Dermis microvascular lymphatic vessel endothelial cell (primary cell): ENCODE data around the gene NELL1. TPM values are rescaled to one million over a fixed set of nuclear protein-coding genes. Genes with fewer than 3 reads are reported as not detected.
"Not testable (repeated sequence)": the region's sequence is repeated elsewhere in the genome, so short reads cannot be mapped to it uniquely, and the experiment has no call there.

Experiments
- DNase-seq, 2 donors: peaks; one replicate each; pipeline versions ENCODE4 v3.0.0 to v3.0.0-alpha.2; 2010; ENCODE audit warnings: low read depth in 2 of 2
- total RNA-seq: library from RNA; depleted of rRNA; stranded (reverse); fragments of >200 nt; gene quantifications from 2 replicates; pipeline ENCODE4 v1.2.1, GENCODE V29; 2014

NELL1 gene
- total RNA-seq, 1 donor from 2014 or later = not detected

DNA sequence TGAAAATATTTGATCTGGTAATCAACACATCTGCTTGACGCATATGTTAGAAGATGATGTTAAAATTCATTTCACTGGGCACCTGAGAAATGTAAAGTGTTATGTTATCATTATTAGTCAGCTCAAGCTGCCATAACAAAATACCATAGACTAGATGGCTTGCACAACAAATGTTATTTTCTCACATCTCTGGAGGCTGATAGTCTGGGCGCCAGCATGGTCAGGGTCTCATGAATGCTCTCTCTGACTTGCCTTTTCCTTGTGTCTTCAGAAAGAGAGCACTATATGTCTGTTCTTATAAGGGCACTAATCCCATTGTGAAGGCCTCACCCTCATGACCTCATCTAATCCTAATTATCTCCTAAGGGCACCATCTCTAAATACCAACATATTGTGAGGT lies 435.3 kb downstream of the NELL1 start:
- no peak for DNase-seq

GRCh38 chr11:21105196-21105917 lies 436.0 kb downstream of the NELL1 start:
- no peak for DNase-seq

DNA sequence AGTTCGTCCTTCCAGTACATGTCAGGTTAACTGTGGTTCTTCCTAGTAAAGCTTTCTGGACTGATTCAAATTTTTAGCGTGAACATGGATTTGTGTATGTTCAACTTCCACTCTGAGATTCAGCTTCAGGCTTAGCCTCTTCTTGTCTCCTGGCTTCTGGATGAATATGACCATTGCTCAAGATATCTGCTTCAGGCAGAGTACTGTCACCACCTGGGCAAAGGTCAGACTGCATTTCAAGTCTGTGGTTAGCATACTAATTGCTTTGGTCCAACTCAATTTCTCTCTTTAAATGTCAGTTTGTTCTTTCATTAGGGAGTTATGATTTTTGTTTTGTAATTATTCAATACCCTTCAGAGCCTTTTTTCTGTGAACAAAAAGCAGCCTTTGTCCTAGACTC lies 440.0 kb downstream of the NELL1 start:
- DNase-seq = no peak

DNA sequence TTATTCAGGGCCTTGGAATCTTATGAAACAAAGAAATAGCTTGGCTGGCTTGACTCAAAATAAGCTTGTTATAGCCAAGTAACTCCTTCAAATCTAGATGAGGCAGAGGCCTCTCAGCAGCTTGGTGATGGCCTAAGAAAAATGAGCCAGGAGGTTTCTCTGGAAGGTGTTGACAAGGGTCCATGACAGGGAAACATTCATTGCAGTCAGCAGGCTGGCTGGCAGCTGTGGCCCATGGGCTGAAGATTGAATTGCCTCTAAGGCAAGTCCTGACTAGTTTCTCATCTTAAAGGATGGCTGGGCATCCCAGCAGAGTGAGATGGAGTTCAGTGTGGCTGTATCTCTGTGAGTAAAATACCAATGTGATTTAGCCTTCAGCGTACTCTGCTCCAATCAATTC lies 441.0 kb downstream of the NELL1 start:
- DNase-seq = no peak

- DNase-seq = no peak
Measured at GRCh38 chr11:21113876-21114275, 444.5 kb downstream of the NELL1 start.

DNA sequence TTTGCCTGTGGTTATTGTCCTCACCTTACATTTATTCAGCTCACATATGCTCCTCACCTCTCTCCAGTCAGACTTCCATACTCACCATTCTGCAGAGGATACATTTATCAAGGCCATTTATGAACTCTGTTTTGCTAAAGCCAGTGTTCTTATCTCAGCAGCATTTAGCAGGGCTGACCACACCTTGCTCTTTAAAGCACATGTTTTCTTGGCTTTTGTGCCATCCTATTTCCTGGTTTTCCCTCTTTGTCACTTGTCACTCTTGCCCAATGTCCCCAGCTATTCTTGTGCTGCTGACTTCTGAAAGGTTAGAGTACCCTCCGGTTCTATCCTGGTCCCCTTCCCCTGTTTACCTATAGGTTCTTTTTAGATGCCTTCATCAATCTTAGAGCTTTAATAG lies 446.6 kb downstream of the NELL1 start:
- DNase-seq = no peak

DNA sequence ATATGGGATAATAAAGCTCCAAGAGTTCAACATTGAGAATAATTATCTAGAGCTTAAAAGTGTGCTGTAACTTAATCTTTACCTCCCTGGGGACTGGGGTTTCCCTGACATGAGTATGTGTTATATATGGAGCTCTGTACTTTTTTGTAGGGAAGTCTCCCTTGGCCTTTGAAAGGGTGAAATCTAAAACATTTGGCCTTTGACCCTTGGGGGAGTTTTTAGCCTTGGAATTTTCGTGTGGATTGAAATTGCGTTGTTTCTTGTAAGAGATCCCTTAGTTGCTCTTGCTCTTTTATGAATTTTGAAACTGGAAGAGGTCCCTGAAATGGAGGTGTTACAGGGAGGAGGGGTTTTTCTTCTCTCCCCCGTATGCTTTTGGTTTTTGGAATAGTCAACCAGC lies 450.0 kb downstream of the NELL1 start:
- no peak for DNase-seq

DNA sequence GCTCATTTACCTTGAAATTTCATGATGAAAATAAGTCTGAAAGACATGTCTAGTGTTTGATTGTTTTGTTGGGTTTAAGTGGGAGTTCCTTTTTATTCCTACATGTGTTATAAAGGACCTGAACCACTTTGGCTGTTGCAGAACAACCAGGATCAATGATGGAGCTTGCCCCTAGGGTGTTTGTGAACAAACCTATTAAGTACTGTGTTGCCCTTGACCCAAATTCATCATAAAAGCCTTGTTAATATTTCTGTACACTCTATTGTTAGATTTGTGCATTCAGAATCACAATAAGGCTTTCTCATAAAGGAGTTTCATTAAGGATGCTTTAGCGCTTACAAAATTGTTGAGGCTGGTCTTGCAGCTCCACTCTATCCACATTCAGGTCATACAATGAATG lies 452.6 kb downstream of the NELL1 start:
- DNase-seq = no peak

GRCh38 chr11:21122523-21122922 lies 453.1 kb downstream of the NELL1 start:
- no peak for DNase-seq

- no peak for DNase-seq
Measured at GRCh38 chr11:21132146-21132720, 462.8 kb downstream of the NELL1 start.

- no peak for DNase-seq
Measured at GRCh38 chr11:21133244-21133643, 463.9 kb downstream of the NELL1 start.

DNA sequence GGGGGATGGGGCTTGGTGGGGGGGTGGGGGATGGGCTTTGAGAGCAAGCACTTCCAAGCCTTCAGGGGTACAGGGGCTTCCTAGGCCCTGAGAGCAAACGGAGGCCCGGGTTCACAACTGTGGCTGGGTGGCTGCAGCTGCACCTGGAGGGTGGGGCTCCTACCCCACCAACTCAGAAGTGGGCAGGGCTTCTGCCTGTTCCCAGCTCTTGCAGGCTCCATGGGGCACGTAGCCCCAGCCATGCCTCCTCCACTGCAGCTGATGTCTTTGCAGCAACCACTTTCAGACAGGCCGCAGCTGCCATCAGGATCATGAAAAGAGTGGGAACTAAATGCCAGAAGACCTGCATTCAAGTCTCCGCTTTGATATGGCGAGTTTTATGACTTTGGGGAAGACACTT lies 464.3 kb downstream of the NELL1 start:
- DNase-seq = no peak

DNA sequence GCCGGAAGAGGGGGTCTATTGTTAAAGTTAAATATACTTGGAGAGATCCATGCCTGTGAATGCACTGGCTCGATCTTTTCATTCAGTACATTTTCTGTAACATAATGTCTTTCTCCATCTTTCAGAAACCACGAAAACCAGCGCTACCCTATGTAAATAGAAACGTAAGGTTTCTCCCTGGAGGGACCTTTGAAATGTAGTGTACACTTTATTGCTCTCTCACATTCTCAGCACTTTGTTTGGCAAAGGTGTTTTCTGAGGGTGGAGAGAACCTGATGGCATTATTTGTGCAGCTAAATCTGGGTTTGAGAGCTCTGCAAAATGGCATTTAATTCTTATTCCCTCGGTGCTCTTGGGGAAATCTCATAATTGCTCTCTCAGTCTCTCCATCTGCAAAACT lies 468.4 kb downstream of the NELL1 start:
- no peak for DNase-seq

DNA sequence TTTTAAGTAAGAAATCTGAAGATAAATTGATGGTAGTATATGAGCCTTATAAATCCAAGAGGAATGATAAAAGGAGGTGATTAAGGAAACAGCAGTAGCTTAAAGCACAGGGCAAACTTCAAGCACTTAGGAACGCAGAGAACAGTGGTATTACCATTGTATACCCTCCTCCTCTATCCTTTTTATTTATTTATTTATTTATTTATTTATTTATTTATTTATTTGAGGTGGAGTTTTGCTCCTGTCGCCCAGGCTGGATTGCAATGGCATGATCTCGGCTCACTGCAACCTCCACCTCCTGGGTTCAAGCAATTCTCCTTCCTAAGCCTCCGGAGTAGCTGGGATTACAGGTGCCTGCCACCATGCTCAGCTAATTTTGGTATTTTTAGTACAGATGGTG lies 472.2 kb downstream of the NELL1 start:
- not testable (repeated sequence) for DNase-seq

GRCh38 chr11:21142007-21142406 lies 472.6 kb downstream of the NELL1 start:
- no peak for DNase-seq

DNA sequence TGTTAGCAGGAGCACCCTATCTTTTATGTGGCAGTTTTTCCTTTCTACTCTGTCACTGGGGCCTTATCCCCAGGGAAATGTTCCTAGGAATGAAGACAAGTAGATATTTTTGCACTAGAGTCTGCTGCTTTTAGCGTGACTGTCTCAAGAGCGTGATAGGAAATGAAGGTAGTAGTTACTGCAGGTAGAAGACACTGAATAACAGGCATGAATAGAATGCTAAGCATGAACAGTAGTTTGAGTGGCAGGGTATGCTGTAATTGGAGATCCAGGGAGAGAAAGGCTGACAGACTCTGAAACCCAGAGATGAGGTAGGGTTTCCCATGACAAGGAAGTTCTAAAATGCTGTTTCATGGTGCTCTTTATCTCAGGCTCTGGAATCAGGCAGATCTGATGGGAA lies 475.1 kb downstream of the NELL1 start:
- no peak for DNase-seq

DNA sequence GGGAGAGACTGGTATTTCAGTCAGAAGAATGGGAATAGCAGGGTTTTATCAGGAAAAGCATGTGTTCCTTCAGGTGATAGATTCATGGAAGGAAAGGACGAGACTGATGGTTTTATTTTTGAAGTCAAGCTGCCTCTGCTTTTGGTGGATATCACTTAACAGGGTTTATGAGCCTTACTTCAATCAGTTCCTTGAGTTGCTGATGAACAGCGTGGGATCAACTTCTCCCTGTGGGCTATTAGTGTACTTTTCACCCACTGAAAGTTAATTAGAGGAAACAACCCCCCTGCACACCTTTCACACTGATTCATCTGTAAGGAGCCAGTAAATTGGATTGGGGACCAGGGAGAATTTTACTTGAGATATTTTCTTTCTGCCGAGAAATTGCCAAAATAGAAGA lies 479.0 kb downstream of the NELL1 start:
- no peak for DNase-seq

- DNase-seq = no peak
Measured at GRCh38 chr11:21160140-21160539, 490.8 kb downstream of the NELL1 start.

- no peak for DNase-seq
Measured at GRCh38 chr11:21169639-21170038, 500.3 kb downstream of the NELL1 start.

DNA sequence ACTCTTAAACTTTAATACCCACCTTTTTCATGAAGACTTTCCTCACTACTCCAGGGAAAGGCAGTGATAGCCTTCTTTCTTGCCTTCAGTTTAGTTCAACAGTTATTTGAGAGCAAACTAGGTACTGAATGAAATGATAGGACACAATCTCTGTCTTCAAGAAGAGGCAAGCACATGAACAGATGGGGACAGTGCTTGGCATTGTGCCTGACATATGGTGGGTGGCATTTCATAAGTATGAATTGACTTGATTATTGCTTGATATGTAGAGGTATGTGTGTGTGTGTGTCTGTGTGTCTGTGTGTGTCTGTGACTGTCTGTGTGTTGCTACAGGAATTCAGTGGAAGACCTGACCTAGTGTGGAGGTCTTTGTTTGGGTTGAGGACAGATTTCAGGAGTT lies 504.1 kb downstream of the NELL1 start:
- DNase-seq = no peak

- DNase-seq = no peak
Measured at GRCh38 chr11:21174781-21175180, 505.4 kb downstream of the NELL1 start.

DNA sequence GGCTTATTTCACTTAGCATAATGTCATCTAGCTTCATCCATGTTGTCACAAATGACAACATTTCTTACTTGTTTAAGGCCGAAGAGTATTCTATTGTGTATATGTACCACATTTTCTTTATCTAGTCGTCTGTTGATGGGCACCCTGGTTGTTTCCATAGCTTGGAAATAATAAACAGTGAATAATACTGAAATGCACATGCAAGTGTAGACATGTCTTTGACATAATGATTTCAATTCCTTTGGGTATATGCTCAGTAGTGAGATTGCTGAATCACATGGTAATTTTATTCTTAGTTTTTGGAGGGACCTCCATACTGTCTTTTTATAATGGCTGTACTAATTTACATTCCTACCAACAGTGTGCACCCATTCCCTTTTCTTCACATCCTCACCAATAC lies 508.0 kb downstream of the NELL1 start:
- no peak for DNase-seq

DNA sequence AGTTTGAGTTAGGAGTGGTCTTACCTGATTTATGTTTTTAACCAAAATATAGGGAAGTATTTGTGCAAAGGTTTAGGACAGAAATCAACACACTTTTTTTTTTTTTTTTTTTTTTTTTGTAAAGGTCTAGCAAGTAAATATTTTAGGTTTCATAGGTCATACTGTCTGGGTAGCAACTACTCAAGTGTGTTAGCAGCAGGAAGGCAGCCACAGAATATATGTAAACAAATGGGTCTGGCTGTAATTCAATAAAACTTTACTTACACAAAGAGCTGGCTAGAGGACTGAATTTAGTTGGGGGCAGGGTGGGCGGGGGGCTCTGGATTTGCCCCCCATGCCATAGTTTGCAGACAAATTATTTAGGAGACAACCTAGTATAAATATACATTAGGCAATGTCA lies 510.4 kb downstream of the NELL1 start:
- no peak for DNase-seq

GRCh38 chr11:21180182-21180581 lies 510.8 kb downstream of the NELL1 start:
- DNase-seq = no peak
